PC-9 (cell line): Measurements from ENCODE around the gene RNF40. TPM values are rescaled to one million over a fixed set of nuclear protein-coding genes. Genes with fewer than 3 reads are reported as not detected.

Experiments
- BruUV-seq: library from RNA; stranded (reverse); fragments of 400-500 nt; replicated peaks from 2 replicates; lab custom pipeline; 2021; lab: Mats Ljungman, UMichigan
- CTCF ChIA-PET: fragments of 300-600 bp; sonication (Branson Sonifier 250); formaldehyde crosslinking; loops from one replicate; lab custom pipeline; 2022; ENCODE audit warnings: antibody characterized with exemption; lab: Charles Lee
- POLR2A ChIA-PET: fragments of 300-600 bp; sonication (Branson Sonifier 250); formaldehyde crosslinking; loops from one replicate; lab custom pipeline; 2022; ENCODE audit warnings: antibody characterized with exemption; ENCODE audit not compliant: unreplicated experiment; lab: Charles Lee
- DNase-seq, 2 experiments: peaks; one replicate each; pipeline versions ENCODE4 v3.0.0 to v3.0.0-alpha.2; 2015 to 2022; ENCODE audit warnings: mixed read lengths in 1 of 2
- H2AFZ ChIP-seq: fragments of 200-600 bp; sonication (generic); 2 replicates; pipeline ENCODE4 v1.8.1; 2017; ENCODE audit warnings: antibody characterized with exemption
- H3F3A ChIP-seq: fragments of 200-600 bp; sonication (generic); 2 replicates; pipeline ENCODE4 v1.8.1; 2017; ENCODE audit warnings: antibody characterized with exemption, mild to moderate bottlenecking, low read depth; ENCODE audit not compliant: insufficient read depth
- H3K27ac ChIP-seq: fragments of 200-600 bp; sonication (generic); 2 replicates; pipeline ENCODE4 v1.6.1; 2016; ENCODE audit warnings: mixed run types
- H3K27me3 ChIP-seq: fragments of 200-600 bp; sonication (generic); 2 replicates; pipeline ENCODE4 v1.6.1; 2016; ENCODE audit warnings: low read depth, mixed run types; ENCODE audit not compliant: insufficient read depth
- H3K36me3 ChIP-seq: fragments of 200-600 bp; sonication (generic); 2 replicates; pipeline ENCODE4 v1.6.1; 2016; ENCODE audit warnings: low read depth, mixed run types
- H3K4me1 ChIP-seq: fragments of 200-600 bp; sonication (generic); replicated peaks from 2 replicates; pipeline ENCODE4 v1.6.1; 2016; ENCODE audit warnings: mixed run types; ENCODE audit not compliant: insufficient read depth
- H3K4me2 ChIP-seq: fragments of 200-600 bp; sonication (generic); 2 replicates; pipeline ENCODE4 v1.6.1; 2017; ENCODE audit warnings: mixed run types
- H3K4me3 ChIP-seq: fragments of 200-600 bp; sonication (generic); 2 replicates; pipeline ENCODE4 v1.6.1; 2016; ENCODE audit warnings: mixed run types
- H3K79me2 ChIP-seq: fragments of 200-600 bp; sonication (generic); 2 replicates; pipeline ENCODE4 v1.6.1; 2017; ENCODE audit warnings: low read depth, mixed run types
- H3K9me2 ChIP-seq: fragments of 200-600 bp; sonication (generic); 2 replicates; pipeline ENCODE4 v1.8.1; 2017; ENCODE audit warnings: mild to moderate bottlenecking; ENCODE audit not compliant: insufficient read depth
- H3K9me3 ChIP-seq: fragments of 200-600 bp; sonication (generic); 2 replicates; pipeline ENCODE4 v1.8.1; 2016; ENCODE audit warnings: low read depth; ENCODE audit not compliant: insufficient read depth
- H4K20me1 ChIP-seq: fragments of 200-600 bp; sonication (generic); 2 replicates; pipeline ENCODE4 v1.8.1; 2017; ENCODE audit not compliant: insufficient read depth
- EZH2 ChIP-seq: fragments of 200-600 bp; sonication (generic); IDR thresholded peaks from 2 replicates; pipeline ENCODE4 v1.8.0; 2017; ENCODE audit warnings: antibody characterized with exemption, low read depth
- intact Hi-C: fragments of 100-400 bp; cut with micrococcal nuclease; formaldehyde crosslinking; loops from one replicate; pipeline ENCODE4 v1.10.0; 2022; ENCODE audit not compliant: unreplicated experiment
- total RNA-seq: library from RNA; stranded (reverse); gene quantifications from 2 replicates; pipeline ENCODE4 v1.2.3, GENCODE V29; 2021
- TF ChIP-seq, protein P1 (sequence below): fragments of 200-600 bp; sonication (generic); conservative IDR thresholded peaks from 2 replicates; pipeline ENCODE4 v1.6.1; 2017; ENCODE audit warnings: mixed run types, antibody characterized with exemption, mild to moderate bottlenecking, moderate library complexity

Gene RNF40
- total RNA-seq, 1 experiment from 2014 or later = 178 TPM

DNA sequence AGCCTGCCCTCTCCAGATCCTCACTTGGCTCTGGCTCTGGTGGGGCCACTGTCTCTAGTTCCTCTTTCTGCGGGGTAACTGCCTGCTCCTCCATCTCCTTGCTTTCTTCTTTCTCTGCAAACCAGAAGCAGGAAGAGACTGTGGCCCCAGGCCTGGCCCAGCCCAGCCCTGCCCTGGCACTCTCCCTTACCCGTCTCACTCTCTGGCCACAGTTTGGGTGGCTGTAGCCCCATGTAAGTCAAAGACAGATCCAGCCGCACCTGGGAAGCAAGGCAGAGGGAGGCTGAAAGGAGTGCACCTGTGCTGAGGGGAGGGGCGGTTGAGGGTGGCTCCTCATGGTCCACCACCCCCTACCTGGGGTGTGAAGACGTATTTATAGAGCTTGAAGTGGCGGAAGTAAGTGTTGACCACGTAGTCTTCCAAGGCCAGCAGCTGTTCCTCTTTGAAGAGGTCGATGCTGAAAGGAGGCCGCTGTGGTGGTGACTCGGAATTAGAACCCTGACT is 3.1 kb upstream of the RNF40 start:
- POLR2A ChIA-PET = no interaction called here
- Histone ChIP-seq H3K4me2 (no peak overlapping the region), H2AFZ (no peak overlapping the region), H3K27me3 (no peaks in the 10 kb centered on the region), H3K36me3 (peaks cover 10% of the 10 kb centered on the region; the same call in 1 of the 2 replicates), H3K4me1 (peaks cover 24% of the 10 kb centered on the region), H3F3A (peaks cover 30% of the 10 kb centered on the region; the same call in 1 of the 2 replicates), H3K79me2 (peaks cover 27% of the 10 kb centered on the region), H3K9me2 (no peaks in the 10 kb centered on the region), H4K20me1 (peaks cover 3% of the 10 kb centered on the region), H3K4me3 (no peak overlapping the region), H3K27ac (no peak overlapping the region), H3K9me3 (no peaks in the 10 kb centered on the region)
- no peak for TF ChIP-seq EZH2
- TF ChIP-seq, protein P1, sequence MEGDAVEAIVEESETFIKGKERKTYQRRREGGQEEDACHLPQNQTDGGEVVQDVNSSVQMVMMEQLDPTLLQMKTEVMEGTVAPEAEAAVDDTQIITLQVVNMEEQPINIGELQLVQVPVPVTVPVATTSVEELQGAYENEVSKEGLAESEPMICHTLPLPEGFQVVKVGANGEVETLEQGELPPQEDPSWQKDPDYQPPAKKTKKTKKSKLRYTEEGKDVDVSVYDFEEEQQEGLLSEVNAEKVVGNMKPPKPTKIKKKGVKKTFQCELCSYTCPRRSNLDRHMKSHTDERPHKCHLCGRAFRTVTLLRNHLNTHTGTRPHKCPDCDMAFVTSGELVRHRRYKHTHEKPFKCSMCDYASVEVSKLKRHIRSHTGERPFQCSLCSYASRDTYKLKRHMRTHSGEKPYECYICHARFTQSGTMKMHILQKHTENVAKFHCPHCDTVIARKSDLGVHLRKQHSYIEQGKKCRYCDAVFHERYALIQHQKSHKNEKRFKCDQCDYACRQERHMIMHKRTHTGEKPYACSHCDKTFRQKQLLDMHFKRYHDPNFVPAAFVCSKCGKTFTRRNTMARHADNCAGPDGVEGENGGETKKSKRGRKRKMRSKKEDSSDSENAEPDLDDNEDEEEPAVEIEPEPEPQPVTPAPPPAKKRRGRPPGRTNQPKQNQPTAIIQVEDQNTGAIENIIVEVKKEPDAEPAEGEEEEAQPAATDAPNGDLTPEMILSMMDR = no peak
- CTCF ChIA-PET = no interaction called here
- intact Hi-C loops = no loop called here
- no peak for DNase-seq
- no TSS peak for BruUV-seq

DNA sequence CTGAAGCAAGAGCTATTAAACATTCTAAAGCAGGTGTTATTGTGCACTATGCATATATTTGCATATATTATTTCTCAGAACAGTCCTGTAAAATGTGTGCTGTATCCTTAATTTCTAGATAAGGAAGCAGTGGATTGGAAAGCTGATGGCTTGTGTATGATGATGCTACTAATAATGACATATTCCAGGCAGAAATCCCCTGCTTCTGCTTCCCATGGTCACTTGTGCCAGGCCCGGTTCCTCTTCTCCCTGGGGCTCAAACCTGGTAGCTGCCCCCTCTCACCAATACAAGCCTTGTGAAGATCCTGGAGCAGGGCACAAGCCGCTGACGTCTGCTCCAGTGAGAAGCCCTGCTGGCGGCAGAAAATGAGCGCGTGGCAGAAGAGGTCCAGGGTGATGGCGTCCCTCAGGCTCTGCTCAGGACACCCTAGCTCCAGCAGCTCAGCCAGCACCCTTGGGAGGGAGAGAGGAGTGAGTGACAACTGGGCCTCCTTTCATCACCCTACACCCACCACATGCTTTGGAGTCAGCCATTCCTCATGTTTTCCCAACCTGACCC is 2.0 kb upstream of the RNF40 start:
- Histone ChIP-seq H3K4me1 (peaks cover 24% of the 10 kb centered on the region), H3K9me2 (no peaks in the 10 kb centered on the region), H3K27ac (no peak overlapping the region), H3K4me2 (peak overlapping the region; percentile 80), H4K20me1 (peaks cover 11% of the 10 kb centered on the region), H3K79me2 (peaks cover 34% of the 10 kb centered on the region), H3K27me3 (no peaks in the 10 kb centered on the region), H3K36me3 (peaks cover 19% of the 10 kb centered on the region), H3K4me3 (no peak overlapping the region), H3F3A (peaks cover 30% of the 10 kb centered on the region; the same call in 1 of the 2 replicates), H2AFZ (no peak overlapping the region), H3K9me3 (no peaks in the 10 kb centered on the region)
- BruUV-seq = no TSS peak
- intact Hi-C loops = loop anchor here (10.0 kb wide), 1 partner anchor 205 kb away; the partner anchor contains the start of gene ZNF764
- TF ChIP-seq EZH2 = no peak
- TF ChIP-seq, protein P1 = no peak
- ChIA-PET CTCF (interaction anchor here (0.5 kb wide), 1 partner anchor 180 kb away, joined by 7 read pairs; no protein-coding TSS in a partner anchor), POLR2A (no interaction called here)
- DNase-seq = no peak

DNA sequence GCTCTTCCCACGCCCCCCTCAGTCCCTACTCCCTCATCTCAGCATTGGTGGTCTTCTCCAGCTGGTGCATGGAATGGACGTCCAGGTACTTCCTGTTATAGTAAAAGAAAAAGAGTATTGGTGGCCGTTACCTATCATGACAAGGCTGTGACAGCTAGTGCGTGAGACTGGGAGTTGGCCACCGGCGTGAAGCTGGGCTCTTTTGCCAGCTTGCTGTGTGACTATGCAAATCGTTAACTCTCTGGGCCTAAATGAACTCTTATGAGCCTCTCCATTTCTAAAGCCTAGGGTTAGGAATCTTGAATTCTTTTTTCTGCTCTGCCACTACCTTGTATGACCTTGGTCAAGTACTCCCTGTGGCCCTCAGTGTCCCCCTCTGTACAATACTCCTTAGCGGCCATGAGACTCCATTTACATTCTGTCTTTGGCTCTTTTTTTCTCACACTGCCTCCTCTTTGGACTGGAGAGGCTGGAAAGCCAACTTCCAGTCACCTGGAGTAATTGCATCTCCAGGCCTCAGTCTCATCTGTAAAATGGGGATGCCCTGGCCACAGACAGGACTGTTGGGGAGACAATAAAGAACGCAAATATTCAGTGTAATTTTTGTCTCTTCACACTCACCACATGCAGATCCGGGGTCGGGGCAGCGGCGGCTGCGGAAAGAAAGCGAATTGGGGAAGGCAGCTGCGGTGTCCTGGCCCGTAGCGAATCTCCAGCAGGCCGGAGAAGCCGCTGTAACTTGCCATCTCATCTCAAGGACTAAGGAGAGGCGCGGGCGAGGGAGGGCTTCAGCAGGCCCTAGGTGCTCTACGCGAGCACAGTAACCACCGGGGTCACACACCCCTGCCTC is 1.3 kb upstream of the RNF40 start:
- Histone ChIP-seq H3K36me3 (peaks cover 26% of the 10 kb centered on the region), H3F3A (peaks cover 30% of the 10 kb centered on the region; the same call in 1 of the 2 replicates), H3K4me3 (peak overlapping the region; percentile 83), H3K79me2 (peaks cover 34% of the 10 kb centered on the region), H2AFZ (peak overlapping the region; percentile 89), H3K27ac (no peak overlapping the region), H3K9me3 (no peaks in the 10 kb centered on the region), H3K4me1 (peaks cover 24% of the 10 kb centered on the region), H3K9me2 (no peaks in the 10 kb centered on the region), H3K4me2 (peak overlapping the region; percentile 80), H4K20me1 (peaks cover 11% of the 10 kb centered on the region), H3K27me3 (no peaks in the 10 kb centered on the region)
- intact Hi-C loops = loop anchor here (10.0 kb wide), 1 partner anchor 206 kb away; the partner anchor contains the start of gene ZNF764
- ChIA-PET CTCF (no interaction called here), POLR2A (no interaction called here)
- no TSS peak for BruUV-seq
- DNase-seq = peak in 1 of 2 experiments; percentile 50
- TF ChIP-seq, protein P1 = no peak
- no peak for TF ChIP-seq EZH2
